Osteocyte (in vitro differentiated cells): ENCODE measurements around the gene TP53BP2. TPM values are rescaled to one million over a fixed set of nuclear protein-coding genes. Genes with fewer than 3 reads are reported as not detected.
"Not testable (repeated sequence)": the region's sequence is repeated elsewhere in the genome, so short reads cannot be mapped to it uniquely, and the experiment has no call there.

Experiments used
- DNase-seq: peaks from one replicate; pipeline ENCODE4 v3.0.0; 2021; ENCODE audit warnings: mixed read lengths; ENCODE audit not compliant: unreplicated experiment; ENCODE audit errors: extremely low spot score
- H3K27ac Mint-ChIP-seq: one replicate; pipeline ENCODE4 v1.8.0; 2021; ENCODE audit warnings: mild to moderate bottlenecking, mixed read lengths; ENCODE audit not compliant: unreplicated experiment
- H3K27me3 Mint-ChIP-seq: one replicate; pipeline ENCODE4 v1.8.0; 2021; ENCODE audit warnings: mixed read lengths; ENCODE audit not compliant: unreplicated experiment
- H3K36me3 Mint-ChIP-seq: one replicate; pipeline ENCODE4 v1.8.0; 2021; ENCODE audit warnings: mixed read lengths; ENCODE audit not compliant: unreplicated experiment
- H3K4me1 Mint-ChIP-seq: one replicate; pipeline ENCODE4 v1.8.0; 2021; ENCODE audit warnings: mixed read lengths; ENCODE audit not compliant: unreplicated experiment
- H3K4me3 Mint-ChIP-seq: one replicate; pipeline ENCODE4 v1.8.0; 2021; ENCODE audit warnings: mild to moderate bottlenecking, moderate library complexity, mixed read lengths; ENCODE audit not compliant: unreplicated experiment
- H3K9me3 Mint-ChIP-seq: one replicate; pipeline ENCODE4 v1.8.0; 2021; ENCODE audit warnings: mixed read lengths; ENCODE audit not compliant: unreplicated experiment
- total RNA-seq: library from RNA; stranded (reverse); gene quantifications from 2 replicates; pipeline ENCODE4 v1.2.1, GENCODE V29; 2021
- TF ChIP-seq, protein P1 (sequence below): fragments of 200-600 bp; sonication (generic); IDR thresholded peaks from 2 replicates; pipeline ENCODE4 v1.5.0; 2021; ENCODE audit warnings: antibody characterized with exemption, mild to moderate bottlenecking, moderate library complexity

TP53BP2 gene
- total RNA-seq, 1 donor from 2014 or later, result 58.7 TPM

DNA sequence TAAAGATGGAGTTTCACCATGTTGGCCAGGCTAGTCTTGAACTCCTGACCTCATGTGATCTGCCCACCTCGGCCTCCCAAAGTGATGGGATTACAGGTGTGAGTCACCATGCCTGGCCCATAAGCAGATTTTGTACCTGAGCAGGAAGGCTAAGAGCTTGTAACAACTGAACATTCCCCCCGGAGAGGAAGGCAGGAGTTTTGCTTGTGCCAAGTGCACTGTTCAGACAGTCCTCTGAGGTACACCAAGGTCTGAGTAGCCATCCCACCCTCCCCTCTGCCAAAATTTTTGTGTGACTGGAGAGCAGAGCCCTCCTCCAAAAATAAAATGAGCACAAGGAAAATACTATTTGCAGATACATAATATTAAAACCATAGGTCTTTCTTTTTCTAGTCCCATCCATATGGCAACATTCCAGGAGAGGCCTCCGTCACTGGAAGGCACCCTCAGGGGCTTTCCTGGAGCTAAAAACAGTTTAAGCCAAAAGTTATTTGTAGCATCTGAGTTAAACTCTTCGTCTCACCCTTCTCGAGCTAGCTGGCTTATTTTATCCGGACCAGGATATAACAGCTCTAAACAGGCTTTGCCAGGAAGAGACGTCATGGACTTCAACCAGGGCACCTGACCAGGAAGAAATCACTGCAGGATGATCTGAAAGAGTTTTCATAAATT lies 106.2 kb downstream of the TP53BP2 start:
- Mint-ChIP-seq H3K27me3 (no peaks in the 10 kb centered on the region), H3K4me1 (peaks cover 78% of the 10 kb centered on the region), H3K9me3 (no peaks in the 10 kb centered on the region), H3K27ac (peak overlapping the region; percentile 94), H3K36me3 (peaks cover 15% of the 10 kb centered on the region), H3K4me3 (no peak overlapping the region)
- no peak for DNase-seq
- TF ChIP-seq, protein P1, sequence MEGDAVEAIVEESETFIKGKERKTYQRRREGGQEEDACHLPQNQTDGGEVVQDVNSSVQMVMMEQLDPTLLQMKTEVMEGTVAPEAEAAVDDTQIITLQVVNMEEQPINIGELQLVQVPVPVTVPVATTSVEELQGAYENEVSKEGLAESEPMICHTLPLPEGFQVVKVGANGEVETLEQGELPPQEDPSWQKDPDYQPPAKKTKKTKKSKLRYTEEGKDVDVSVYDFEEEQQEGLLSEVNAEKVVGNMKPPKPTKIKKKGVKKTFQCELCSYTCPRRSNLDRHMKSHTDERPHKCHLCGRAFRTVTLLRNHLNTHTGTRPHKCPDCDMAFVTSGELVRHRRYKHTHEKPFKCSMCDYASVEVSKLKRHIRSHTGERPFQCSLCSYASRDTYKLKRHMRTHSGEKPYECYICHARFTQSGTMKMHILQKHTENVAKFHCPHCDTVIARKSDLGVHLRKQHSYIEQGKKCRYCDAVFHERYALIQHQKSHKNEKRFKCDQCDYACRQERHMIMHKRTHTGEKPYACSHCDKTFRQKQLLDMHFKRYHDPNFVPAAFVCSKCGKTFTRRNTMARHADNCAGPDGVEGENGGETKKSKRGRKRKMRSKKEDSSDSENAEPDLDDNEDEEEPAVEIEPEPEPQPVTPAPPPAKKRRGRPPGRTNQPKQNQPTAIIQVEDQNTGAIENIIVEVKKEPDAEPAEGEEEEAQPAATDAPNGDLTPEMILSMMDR, result no peak

DNA sequence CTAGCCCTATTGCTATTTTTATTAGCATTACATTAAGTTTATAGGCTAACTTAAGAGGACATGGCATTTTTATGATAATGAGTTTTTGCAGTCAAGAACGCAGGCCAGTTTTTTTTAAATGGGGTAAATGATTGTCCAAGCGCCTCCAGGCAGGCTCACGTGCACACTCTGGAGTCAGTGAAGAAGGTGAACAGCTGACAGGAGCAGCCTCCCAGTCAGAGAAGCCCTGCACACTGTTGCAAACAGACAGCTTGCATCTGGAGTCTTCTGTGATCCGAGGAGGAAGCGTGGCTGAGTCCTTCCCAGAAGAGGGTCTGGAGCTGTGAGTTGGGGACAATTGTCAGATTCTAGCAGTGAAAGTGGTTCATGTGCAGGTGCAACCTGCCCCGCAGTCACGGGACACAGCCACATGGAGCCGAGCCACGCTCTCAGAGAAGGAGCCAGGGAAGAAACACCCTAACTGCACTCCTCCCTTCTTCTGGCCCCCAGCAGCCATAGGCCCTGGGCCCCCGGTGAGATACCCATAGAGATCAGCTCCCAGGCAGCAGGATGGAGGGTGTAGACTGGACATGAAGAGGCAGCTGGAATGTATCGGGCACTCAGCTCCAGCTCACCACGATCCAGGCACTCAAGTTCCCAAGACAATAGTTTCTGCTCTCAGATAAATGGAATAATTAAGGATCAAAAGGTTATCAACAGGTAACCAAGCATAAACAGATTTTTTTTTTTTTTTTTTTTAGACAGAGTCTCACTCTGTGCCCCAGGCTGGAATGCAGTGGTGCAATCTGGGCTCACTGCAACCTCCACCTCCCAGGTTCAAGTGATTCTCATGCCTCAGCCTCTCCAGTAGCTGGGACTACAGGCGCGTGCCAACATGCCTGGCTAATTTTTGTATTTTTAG lies 107.0 kb downstream of the TP53BP2 start:
- peak overlapping the region; percentile 36 for H3K4me3 Mint-ChIP-seq
- TF ChIP-seq, protein P1, result no peak
- H3K27me3 Mint-ChIP-seq, result no peaks in the 10 kb centered on the region
- peak overlapping the region; percentile 94 for H3K27ac Mint-ChIP-seq
- H3K9me3 Mint-ChIP-seq, result no peaks in the 10 kb centered on the region
- H3K36me3 Mint-ChIP-seq, result peaks cover 12% of the 10 kb centered on the region
- DNase-seq, result no peak
- peaks cover 80% of the 10 kb centered on the region for H3K4me1 Mint-ChIP-seq

DNA sequence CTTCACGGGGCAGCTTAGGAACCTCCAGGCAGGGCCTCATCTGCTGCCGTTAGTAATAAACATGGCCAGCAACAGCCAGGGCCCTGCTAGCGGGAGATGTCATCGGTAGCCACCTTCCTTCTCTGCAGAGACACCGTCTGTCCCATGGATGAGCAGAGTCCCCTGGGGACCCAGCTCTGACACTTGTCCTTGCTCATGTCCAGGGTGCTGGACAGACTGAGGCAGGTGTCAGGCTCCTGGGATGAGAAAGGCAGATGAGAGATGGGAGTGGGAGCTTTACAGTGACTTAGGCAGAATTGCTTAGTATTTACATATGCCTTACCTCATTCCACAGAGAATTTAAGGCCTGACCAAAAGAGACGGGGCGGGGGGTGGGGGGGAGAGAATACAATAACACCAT lies 108.4 kb downstream of the TP53BP2 start:
- DNase-seq, result no peak
- TF ChIP-seq, protein P1, result no peak
- Mint-ChIP-seq H3K27me3 (no peaks in the 10 kb centered on the region), H3K4me1 (peaks cover 81% of the 10 kb centered on the region), H3K36me3 (peaks cover 7% of the 10 kb centered on the region), H3K4me3 (peak overlapping the region; percentile 22), H3K27ac (peak overlapping the region; percentile 94), H3K9me3 (no peaks in the 10 kb centered on the region)

DNA sequence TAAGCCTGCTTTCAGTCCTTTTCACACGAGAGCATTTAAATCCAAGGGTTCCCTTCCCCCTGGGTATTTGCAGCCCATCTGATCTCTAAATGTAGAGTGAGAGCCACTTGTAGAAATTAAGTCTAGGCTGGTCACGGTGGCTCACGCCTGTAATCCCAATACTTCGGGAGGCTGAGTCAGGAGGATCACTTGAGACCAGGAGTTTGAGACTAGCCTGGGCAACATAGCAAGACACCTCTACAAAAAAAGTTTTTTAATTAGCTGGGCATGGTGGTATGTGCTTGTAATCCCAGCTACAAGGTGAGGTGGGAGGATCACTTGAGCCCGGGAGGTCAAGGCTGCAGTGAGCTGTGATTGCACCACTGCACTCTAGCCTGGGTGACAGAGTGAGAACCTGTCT lies 109.1 kb downstream of the TP53BP2 start:
- H3K4me1 Mint-ChIP-seq, result peaks cover 83% of the 10 kb centered on the region
- not testable (repeated sequence) for H3K4me3 Mint-ChIP-seq, H3K36me3 Mint-ChIP-seq, H3K9me3 Mint-ChIP-seq, DNase-seq, H3K27me3 Mint-ChIP-seq
- peak overlapping the region; percentile 94 for H3K27ac Mint-ChIP-seq

DNA sequence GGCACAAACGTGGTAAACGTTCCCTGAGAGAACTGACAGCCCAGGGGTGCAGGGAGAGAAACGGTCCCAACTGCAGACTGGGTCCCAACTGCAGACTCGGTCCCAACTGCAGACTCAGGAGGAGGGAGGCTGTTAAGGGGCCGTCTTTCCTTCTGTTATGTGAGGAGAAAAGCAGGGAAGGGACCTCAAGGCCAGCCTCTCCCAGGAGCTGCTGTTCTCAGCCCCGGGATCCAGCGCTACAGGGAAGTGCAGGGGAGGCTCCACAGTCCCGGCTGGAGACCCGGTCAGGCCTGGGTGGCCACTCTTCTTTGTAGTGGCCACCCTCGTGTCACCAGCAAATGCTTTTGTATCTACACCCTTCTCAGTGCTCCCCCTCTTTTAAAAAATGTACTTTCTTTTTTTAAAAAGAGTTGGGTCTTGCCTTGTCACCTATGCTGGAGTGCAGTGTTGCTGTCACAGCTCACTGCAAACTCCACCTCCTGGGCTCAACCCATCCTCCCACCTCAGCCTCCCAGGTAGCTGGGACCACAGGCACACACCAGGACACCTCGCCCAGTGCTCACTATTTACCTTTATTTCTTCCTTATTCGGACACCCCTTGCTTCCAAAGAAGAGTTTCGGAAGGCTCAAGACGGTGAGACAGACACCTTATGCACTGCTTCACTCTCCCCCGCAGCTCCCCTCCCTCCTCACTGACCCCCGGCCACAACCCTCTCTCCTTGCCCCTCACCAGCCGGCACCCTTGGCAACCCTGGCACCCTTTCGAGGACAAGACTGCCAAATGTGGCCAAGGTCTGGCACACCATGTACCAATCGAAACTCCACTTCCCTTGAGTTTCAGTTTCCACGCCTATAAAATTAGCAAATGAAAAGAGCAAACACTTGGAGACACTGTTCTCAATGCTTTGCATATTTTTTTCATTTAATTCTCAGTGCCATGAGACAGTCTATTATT lies 111.6 kb downstream of the TP53BP2 start:
- peaks cover 89% of the 10 kb centered on the region for H3K4me1 Mint-ChIP-seq
- TF ChIP-seq, protein P1, result no peak
- H3K27ac Mint-ChIP-seq, result peak overlapping the region; percentile 98
- no peak for DNase-seq
- H3K27me3 Mint-ChIP-seq, result no peaks in the 10 kb centered on the region
- peak overlapping the region; percentile 55 for H3K4me3 Mint-ChIP-seq
- H3K36me3 Mint-ChIP-seq, result peaks cover 4% of the 10 kb centered on the region
- H3K9me3 Mint-ChIP-seq, result no peaks in the 10 kb centered on the region
